MM.1S (cell line): ENCODE measurements around the gene STRN.

Source experiments
- EZH2 ChIP-seq: fragments of 300-600 bp; sonication (generic); optimal IDR thresholded peaks from 2 replicates; pipeline ENCODE3; 2017; ENCODE audit warnings: low read depth, mild to moderate bottlenecking, antibody characterized with exemption, low read length, mixed read lengths
- EZH2phosphoT487 ChIP-seq: fragments of 300-600 bp; sonication (generic); IDR thresholded peaks from 2 replicates; pipeline ENCODE4 v1.6.1; 2018; ENCODE audit warnings: antibody characterized with exemption, low read length
- TF ChIP-seq, protein P1 (sequence below): fragments of 300-600 bp; sonication (generic); IDR thresholded peaks from 2 replicates; pipeline ENCODE4 v1.5.1; 2016; ENCODE audit warnings: antibody characterized with exemption, low read length, mixed read lengths

DNA sequence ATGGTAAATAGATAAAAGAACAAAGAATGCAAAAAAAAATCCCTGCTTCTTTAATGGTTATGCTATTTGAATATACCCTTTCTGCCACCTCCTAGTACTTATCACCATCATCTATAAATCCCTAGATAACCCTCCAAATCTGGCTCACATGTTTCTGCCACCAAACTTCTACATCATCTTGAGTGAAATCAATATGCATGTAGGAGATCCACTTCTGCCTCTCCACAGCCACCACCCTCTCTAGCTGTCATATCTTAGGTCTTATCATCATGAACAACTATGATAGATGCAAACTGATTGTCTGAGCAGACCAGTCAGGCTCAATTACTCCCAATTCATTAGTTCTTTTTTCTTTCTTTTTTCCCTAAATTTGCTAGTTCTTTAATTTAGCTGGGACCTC is 55.3 kb downstream of the STRN start:
- TF ChIP-seq, protein P1, sequence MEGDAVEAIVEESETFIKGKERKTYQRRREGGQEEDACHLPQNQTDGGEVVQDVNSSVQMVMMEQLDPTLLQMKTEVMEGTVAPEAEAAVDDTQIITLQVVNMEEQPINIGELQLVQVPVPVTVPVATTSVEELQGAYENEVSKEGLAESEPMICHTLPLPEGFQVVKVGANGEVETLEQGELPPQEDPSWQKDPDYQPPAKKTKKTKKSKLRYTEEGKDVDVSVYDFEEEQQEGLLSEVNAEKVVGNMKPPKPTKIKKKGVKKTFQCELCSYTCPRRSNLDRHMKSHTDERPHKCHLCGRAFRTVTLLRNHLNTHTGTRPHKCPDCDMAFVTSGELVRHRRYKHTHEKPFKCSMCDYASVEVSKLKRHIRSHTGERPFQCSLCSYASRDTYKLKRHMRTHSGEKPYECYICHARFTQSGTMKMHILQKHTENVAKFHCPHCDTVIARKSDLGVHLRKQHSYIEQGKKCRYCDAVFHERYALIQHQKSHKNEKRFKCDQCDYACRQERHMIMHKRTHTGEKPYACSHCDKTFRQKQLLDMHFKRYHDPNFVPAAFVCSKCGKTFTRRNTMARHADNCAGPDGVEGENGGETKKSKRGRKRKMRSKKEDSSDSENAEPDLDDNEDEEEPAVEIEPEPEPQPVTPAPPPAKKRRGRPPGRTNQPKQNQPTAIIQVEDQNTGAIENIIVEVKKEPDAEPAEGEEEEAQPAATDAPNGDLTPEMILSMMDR, result no peak
- no peak for TF ChIP-seq EZH2phosphoT487
- no peak for TF ChIP-seq EZH2
